NCI-H1092 treated with DMSO at 0.1 percent for 48 hours (cell line): ENCODE measurements around the gene SIGLECL1.

Experiments used
- DNase-seq: peaks from one replicate; lab custom pipeline; 2025; lab: John Stamatoyannopoulos, UW

The SIGLECL1 gene

DNA sequence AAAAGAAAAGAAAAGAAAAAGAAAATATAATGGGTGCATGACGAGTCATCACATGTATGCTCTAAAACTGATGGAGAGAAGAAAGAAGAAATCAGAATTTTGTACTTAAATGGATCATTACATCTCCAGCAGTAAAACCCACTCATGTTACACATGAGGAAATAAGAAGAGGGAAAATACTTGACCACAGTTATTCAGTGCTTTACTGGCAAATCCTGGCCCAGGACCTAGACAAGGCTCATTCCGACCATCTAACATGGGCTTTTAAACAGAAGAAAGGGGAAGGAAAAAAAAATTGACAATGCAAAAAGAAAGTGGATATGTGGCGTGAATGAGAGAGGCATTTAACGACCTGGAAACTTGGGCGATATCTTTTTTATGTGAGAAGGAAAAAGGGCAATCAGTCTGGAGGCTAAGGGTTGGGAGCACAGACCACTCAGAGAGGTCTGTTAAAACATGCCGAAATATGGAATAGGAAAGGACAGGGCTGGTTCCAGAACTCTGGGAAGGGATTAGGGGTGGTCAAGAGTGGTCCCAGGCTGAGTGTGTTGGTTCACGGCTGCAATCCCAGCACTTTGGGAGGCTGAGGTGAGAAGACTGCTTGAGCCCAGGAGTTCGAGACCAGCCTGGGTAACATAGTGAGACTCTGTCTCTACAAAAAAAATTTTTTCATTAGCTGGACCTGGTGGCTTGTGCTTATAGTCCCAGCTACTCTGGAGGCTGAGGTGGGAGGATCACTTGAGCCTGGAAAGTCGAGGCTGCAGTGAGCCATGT is 1.6 kb downstream of the SIGLECL1 start:
- no peak for DNase-seq

DNA sequence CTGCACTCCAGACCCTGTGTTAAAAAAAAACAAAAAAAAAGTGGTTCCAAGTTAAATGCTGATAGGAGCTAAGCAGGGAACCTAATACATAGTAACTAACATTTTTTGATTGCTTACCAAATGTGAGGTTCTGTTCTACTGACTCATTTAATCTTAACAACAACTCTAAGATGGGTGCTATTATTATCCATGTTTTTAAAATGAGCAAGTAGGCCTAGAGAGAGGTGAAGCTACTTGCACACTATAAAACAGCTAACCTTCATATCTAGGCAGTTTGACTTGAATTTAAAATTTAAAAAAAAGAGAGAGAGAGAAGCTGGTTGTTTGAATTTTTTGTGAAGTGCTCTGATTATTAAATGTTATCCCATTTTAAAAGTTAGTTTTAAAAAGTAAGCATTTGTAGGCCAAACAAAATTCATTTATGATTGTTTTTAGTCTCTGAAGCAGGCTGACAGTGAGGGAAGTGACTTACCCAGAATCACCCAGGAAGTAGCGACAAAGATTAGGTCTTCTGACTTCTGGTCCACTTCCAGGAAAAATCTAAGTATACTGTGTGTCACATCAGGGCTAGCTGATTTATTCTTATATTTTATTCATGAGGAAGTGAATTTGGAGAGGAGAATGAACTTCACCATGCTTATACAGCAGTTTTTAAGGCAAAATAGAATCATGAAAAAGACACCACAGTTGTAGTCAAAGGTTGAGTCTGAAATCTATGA is 2.4 kb downstream of the SIGLECL1 start:
- no peak for DNase-seq

DNA sequence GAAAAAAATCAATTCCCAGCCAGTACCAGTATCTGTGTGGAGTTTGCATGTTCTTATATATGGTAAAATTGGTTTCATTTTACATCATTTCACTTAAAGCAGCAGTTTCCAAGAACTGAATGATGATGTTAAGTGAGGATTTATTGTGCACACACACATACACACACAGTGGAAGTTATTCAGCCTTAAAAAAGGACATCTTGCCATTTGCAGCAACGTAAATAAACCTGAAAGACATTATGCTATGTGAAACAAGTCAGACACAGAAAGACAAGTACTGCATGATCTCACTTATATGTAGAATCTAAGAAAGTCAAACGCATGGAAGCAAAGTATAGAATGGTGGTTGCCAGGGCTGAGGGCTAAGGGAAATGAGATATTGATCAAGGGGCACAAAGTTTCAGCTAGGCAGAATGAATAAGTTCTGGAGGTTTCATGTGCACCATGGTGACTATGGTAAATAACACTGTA is 5.3 kb downstream of the SIGLECL1 start:
- DNase-seq: no peak

DNA sequence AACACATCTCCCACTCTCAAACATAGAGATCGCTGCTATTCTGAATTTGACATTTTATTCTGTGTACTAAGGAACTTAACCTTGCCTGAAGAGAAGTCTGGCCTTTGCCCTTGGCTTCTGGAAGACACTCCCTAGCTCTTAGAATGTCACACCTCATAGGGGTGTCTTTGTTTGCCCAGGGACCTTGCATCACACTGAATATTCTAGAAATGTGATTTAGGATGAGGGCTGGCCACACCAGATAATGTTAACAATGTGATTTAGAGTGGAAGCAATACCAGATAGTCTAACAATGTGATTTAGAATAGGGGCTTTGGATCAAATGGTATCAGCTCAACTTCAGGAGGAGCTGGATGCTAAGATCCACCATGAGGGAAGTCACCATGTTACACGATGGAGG is 6.6 kb downstream of the SIGLECL1 start:
- DNase-seq: no peak

DNA sequence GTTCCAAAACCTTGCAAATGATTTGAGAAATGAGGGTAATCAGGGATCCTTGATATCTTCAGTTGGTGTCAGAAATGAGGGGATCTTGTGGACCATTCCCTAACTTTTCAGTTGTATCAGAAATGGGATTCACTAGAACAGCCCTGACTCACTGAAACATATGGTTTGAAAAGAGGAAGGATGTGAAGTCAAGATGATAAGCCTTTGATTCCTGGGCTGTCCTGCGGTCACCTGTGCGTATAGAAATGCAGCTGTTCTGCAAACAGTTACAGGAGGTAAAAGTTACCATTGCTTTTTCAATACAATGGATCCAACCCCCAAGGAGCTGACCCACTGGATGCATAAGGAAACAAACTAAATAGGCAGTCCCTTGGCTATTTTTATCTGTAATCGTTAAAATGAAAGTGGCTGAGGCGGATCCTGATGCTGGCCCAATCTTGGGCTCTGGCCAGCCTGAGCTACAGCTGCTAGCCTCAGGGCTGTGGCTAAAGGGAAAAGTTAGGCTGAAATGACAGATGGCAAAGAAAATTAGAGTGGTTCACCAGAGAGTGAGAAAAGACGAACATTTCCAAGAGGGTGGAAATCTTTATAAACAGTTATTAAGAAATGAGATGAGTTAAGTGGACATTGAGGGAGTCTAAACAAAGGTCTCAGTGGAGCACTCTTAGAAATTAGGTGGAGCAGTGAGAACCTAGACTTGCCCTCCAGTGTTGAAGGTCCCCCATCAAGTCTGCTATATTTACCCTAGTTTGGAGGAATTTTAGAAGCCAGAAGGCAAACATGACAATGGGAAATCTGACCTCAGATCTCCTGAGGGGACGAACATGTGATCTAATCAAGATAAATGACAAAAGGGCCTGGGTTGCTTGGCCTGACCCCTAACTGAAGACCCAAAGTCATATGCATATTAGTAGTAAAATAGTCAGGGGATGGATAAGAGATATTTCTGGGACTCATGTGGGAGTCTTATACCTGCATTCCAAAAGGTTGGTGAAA is 7.6 kb downstream of the SIGLECL1 start:
- DNase-seq: no peak

DNA sequence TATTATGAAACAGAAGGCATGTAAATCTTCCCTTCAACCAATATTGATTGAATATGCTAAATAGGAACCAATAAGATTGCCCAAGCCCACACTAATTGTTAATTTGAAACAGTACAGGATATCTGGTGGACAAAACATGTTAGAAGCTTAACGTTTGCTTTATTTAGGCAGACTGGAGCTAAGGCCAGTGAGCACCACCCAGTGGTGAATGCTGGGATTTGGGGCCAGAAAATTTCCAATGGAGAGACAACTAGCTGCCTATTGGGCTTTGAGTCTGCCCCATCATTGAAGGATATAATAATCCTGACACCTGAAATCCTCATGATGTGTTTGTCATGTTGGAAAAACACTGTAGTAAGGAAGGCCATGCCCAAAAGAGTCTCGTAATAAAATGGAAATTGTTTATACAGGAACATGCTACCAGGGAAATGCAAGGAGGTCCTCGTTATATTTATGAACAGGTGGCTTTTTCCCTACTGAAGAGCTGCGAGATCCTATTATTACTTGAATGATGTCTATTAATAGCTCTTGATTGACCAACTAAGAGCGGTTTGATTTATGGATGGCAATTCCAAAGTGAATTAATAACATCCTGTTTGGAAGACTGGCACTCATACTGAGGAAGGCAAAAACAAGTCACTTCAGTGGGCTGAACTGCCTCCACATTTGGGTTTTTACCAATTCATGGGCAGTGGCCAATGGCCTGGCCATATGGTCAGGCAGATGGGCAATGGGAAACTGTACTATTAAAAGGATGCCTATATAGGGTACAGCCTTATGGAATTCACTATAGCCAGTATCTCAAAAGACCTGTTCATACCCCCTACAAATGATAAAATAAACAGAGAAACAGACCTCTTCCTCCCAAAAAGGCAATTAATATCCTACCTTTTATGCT is 8.7 kb downstream of the SIGLECL1 start:
- DNase-seq: peak; percentile 0

DNA sequence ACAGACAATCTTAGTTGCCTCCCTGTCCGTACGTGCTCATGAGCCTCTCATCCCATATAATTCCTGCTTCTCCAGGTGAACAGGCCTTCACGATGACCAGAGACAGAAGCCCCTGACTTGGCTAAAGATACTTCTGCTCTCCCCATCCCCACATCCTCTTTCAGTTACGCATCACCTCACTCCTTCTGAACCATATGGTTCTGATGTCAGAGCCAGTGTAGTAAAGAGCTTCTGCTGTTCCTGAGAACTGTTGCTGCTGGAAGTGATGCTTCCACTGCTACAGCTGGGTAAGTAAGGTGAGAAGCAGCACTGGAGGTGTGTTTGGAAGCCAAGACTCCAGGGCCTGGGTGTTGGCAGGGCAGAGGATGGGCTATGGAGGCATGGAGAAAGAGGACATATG is 12.9 kb downstream of the SIGLECL1 start:
- DNase-seq: no peak

DNA sequence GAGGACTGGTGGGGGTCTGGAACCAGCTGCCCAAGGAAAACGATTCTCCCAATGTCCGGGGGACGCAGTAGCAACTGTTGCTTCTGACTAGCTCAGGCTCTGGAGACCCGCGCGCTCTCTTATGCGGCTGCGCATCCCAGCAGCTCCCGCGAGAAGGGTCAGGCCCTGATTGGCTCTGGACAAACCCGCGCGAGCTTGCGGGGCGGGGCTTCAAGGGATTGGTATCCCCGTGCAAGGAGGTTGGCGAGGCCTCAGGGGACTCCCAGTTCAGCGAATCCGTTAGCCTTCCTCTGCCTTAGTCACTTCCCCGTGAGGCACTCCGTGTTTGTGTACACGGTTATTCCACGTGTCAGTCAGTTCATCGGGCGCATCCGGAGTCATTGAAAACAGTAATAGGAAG is 20.2 kb downstream of the SIGLECL1 start:
- DNase-seq: no peak

DNA sequence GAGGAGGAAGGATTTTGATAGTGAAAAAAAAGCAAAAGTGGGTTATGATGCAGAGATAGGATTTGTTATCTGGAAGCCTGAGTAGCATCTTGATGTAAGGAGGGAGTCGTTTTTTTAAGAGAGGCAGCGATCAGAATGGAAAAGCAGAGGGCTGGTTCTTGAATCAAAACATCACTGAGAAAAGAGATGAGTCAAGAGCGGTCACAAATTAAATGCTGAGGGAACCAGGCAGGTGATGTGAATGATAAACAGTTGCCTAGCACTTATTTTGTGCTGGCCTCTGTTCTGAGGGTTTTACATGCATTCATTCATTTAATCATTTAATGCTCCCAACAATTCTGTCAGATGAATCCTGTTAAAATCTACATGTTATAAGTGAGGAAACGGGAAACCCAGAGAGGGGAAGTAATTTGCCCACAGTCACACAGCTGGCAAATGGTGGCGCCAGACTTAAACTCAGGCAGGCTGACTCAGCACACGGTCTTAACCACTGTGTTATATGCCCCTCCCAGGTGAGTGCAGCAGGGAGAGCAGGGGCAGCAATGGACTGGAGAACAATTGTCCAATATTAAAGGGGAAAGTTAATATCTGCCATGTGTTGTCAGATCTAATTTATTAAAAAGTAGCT is 21.4 kb downstream of the SIGLECL1 start:
- DNase-seq: no peak

DNA sequence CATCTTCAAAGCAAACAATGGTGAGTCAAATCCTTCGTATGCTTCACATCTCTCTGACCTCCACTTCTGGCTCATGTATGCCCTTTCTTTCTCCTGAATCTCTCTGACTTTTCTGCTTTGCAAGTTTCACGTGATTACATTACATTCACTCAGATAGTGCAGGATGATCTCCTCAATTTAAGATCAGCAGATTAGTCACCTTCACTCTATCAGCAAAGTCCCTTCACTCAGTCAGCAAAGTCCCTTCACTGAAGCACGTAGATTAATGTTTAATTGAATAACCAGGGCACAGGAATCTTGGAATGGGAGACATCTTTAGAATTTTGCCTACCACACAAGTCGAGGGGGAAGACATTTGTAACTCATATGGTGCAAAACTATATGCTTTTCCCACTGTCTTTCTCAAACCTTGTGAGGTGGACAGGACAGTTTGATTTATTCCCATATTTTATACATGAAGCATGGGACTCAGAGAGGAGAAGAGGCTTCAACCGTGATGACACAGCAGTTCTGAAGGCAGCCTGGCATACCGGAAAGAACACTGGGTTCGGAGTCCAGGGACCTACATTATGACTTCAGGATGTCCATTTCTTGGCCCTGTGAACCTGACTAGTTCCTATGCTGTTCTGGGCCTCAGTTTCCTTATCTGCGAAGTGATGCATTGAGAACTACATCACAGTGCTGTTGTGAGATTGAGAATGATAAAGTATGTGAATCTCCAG is 23.3 kb downstream of the SIGLECL1 start:
- no peak for DNase-seq

DNA sequence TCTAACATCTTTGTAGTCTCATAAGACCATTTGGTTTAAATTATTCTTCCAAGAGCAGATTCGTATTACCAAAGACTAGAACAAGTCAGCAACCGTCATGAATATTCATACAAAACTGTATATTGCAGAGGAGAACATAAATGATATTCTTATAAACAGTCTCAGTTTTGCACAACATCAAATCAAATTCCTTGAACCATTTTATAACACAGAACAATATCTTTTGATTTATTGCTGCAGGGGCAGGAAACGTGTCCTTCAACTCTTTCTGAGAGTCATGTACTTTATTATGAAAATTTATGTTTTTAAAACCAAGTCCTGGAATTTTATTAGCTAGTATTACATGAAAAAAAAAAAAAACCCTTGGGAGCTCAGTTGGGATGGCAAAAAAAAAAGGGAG is 26.2 kb downstream of the SIGLECL1 start:
- DNase-seq: no peak

DNA sequence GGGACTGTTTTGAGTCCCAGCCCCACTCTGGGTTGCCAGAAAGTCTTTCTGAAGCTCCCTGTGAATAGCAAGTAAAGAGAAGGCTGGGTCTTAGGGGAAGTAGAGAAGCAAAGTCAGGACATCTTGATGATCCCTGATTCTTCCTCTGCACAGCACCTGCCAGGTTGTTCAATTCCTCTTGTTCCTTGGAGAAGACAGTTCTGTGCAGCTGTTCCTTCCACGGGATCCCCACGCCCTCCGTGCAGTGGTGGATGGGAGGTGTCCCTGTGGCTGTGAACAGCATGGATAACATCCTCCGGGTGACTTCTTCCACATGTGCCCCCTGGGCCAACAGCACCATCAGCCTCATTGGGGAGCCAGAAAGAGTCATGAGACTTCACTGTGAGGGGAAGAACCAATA is 31.5 kb downstream of the SIGLECL1 start:
- no peak for DNase-seq

DNA sequence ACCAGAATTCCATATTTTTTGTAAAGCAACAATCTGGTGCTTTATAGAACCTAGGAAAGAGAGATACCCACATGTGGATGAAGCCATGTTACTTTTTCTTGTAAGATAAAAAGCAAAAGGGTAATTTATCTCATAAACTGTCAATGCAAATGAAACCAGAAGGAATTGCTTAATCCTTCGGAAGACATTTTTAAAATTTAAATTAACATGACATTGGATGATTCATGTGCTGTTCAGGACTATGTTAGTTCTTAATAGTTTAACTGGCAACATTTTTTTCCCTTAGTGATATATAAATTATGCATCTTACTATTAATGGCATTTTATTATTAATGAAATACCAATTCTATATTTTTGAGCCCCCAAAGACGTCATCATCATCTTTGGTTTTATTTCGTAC is 34.8 kb downstream of the SIGLECL1 start:
- no peak for DNase-seq

DNA sequence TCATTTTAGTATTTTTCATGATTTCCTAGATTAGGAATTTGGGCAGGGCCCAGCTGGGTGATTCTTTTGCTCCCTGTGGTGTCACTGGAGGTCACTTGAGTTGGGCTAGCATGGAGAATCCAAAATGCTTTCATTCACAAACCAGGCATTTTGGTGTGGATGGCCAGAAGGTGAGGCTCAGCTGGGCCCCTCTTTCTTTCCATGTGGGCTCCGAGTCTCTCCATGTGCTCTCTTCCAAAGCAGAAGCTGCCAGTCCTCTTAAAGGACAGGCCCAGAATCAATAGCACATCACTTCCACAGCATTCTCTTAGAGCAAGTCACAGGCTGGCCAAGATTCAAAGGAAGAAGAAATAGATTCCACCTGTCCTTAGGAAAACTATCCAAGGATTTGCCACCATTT is 38.8 kb downstream of the SIGLECL1 start:
- no peak for DNase-seq

DNA sequence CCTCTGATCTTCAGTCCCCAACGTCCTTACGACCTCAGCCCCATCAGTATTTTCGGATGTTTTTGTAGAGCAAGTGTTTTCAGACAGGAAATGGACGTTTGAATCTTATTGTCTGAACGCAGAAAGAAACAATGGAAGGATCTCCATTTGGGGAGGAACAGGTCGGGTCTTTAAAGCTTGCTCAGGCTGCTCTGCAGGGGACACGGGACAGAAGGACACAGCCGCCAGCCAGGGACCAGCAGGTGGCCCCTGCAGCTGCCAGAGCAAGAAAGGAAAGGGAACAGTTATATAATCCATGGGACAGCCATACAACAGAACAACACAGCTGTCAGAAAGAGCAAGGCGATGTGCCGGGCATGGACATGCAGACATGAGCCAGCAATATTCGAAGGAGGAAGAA is 42.1 kb downstream of the SIGLECL1 start:
- DNase-seq: no peak

DNA sequence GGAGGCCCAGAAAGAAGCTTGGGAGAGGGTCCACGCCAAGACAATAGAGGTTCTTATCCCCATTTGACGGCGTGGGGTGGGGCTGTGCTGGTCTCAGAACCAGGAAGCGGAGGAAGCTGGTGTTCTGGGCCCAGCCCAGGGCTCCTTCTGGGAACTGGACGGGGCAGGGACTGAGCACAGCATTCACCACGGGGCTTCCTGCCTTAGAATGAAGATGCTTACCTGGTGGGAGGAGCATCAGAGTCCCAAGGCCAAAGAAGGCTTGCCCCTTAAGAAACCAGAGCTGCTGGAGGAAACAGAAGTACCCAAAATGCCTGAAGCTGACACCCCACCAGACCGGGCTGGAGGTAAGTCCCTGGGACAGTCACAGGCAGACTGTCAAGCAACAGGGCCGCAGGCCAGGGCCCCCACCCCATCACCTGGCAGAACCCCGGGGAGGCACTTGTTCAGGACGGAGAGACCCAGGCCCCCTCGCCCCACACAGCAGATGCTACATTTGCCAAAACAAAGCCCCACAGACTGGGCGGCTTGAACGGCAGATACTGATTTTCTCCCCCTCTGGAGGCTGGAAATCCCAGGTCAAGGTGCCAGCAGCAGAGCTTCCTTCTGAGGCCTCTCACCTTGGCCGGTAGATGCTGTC is 42.8 kb downstream of the SIGLECL1 start:
- DNase-seq: no peak

DNA sequence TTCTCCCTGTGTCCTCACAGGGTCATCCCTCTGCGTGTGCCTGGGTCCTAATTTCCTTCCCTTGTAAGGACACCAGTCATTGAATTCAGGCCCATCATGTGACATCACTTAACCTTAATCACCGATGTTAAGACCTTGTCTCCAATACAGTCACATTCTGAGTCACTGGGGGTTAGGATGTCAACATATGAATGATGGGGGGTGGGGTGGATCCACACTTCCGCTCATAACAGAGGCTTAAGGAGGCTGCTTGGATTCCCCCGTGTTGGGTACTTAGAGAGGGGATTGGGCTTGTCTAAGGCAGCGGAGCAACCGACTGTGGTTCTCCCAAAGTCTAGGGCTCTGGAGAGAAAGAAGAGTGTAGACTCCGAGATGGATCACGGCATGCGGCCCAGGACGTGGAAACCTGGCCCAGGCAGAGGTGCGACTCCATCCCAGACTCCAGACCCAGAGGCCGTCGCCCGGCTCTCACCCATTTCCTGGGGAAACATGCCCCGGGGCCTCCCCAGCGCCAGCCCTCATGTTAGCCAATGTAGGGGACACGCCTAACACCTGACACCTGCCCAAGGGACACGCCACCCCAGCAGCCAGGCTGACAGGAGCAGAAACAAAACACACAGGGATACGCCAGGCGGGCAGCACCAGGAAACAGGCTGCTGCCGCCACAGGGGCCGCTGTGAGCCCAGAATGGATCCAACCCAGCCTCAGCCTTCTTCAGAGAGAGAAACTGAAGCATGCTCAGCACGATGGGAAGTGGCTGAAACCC is 43.5 kb downstream of the SIGLECL1 start:
- DNase-seq: no peak

DNA sequence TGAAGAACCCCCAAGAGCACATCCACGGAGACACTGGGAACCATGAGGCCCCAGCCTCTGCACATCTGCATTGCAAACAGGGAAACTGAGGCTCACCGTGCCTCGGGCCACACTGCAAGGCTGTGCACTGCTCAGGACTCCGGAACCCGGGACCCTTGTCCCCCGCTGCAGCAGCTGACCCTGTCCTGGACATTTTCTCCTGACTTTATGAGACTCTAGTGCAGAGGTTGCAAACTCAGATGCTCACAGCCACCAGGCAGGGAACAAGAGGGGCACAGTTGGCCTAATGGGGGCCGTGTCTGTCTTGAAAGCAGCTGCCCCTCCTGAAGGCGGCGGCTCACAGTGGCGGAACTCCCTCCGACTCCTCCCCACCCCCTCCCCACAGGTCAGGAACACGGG is 44.1 kb downstream of the SIGLECL1 start:
- DNase-seq: no peak
